Neutrophil (primary cell): ENCODE data around the gene OTUD4.
A peak's percentile ranks its signal among the peaks of the same experiment; 100 is the strongest.
"Not testable (repeated sequence)": the region's sequence is repeated elsewhere in the genome, so short reads cannot be mapped to it uniquely, and the experiment has no call there.

ENCODE experiments used
- H3K27ac ChIP-seq: fragments of 200-600 bp; sonication (generic); 2 replicates; pipeline ENCODE4 v1.5.1; 2016; ENCODE audit warnings: mild to moderate bottlenecking, moderate library complexity
- H3K27me3 ChIP-seq: fragments of 200-600 bp; sonication (generic); 2 replicates; pipeline ENCODE4 v1.6.0; 2016; ENCODE audit warnings: mild to moderate bottlenecking
- H3K36me3 ChIP-seq: fragments of 200-600 bp; sonication (generic); 2 replicates; pipeline ENCODE4 v1.5.1; 2017
- H3K4me1 ChIP-seq, 2 experiments: fragments of 200-600 bp in 1 of 2; sonication (generic) in 1 of 2; 1 replicate in 1 of 2; 2 replicates in 1 of 2; pipeline versions ENCODE4 v1.5.1 to v1.6.1; 2013 to 2016; ENCODE audit warnings: low read depth in 1 of 2, low read length in 1 of 2, mild to moderate bottlenecking in 1 of 2, moderate library complexity in 1 of 2; ENCODE audit not compliant: control insufficient read depth in 1 of 2, insufficient read depth in 1 of 2
- H3K4me3 ChIP-seq, 2 experiments: fragments of 200-600 bp in 1 of 2; sonication (generic) in 1 of 2; 1 replicate in 1 of 2; 2 replicates in 1 of 2; pipeline ENCODE4 v1.5.1; 2013 to 2016; ENCODE audit warnings: low read depth in 1 of 2, low read length in 1 of 2, mild to moderate bottlenecking in 1 of 2, moderate library complexity in 1 of 2
- H3K9me3 ChIP-seq: fragments of 200-600 bp; sonication (generic); 2 replicates; pipeline ENCODE4 v1.5.1; 2016
- TF ChIP-seq, protein P1 (sequence below): fragments of 200-600 bp; sonication (generic); IDR thresholded peaks from 2 replicates; pipeline ENCODE4 v1.5.1; 2016; ENCODE audit warnings: antibody characterized with exemption

Gene OTUD4

DNA sequence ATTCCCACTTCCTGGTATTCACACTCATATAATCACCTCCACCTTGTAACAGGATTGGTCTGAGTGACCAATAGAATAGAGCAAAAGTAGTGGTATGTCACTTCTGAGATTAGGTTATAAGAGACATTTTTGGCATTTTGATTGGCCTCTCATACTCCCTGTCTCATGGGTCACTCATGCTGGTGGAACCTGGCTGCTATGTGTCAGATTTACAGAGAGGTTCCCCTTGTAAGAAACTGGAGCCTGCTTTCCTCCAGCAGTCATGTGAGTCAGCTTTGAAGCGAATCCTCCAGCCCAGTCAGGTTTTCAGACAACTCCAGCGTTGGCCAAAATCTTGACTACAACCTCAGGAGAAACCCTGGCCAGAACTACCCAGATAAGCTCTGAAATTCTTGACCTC is 2.6 kb upstream of the OTUD4 start:
- H3K9me3 ChIP-seq = no peaks in the 10 kb centered on the region
- no peaks in the 10 kb centered on the region for H3K27me3 ChIP-seq
- no peak overlapping the region for H3K27ac ChIP-seq
- TF ChIP-seq, protein P1, sequence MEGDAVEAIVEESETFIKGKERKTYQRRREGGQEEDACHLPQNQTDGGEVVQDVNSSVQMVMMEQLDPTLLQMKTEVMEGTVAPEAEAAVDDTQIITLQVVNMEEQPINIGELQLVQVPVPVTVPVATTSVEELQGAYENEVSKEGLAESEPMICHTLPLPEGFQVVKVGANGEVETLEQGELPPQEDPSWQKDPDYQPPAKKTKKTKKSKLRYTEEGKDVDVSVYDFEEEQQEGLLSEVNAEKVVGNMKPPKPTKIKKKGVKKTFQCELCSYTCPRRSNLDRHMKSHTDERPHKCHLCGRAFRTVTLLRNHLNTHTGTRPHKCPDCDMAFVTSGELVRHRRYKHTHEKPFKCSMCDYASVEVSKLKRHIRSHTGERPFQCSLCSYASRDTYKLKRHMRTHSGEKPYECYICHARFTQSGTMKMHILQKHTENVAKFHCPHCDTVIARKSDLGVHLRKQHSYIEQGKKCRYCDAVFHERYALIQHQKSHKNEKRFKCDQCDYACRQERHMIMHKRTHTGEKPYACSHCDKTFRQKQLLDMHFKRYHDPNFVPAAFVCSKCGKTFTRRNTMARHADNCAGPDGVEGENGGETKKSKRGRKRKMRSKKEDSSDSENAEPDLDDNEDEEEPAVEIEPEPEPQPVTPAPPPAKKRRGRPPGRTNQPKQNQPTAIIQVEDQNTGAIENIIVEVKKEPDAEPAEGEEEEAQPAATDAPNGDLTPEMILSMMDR = no peak
- H3K4me1 ChIP-seq = peaks cover 19 to 21% of the 10 kb centered on the region in 2 experiments
- H3K36me3 ChIP-seq = no peaks in the 10 kb centered on the region
- H3K4me3 ChIP-seq = no peak overlapping the region

DNA sequence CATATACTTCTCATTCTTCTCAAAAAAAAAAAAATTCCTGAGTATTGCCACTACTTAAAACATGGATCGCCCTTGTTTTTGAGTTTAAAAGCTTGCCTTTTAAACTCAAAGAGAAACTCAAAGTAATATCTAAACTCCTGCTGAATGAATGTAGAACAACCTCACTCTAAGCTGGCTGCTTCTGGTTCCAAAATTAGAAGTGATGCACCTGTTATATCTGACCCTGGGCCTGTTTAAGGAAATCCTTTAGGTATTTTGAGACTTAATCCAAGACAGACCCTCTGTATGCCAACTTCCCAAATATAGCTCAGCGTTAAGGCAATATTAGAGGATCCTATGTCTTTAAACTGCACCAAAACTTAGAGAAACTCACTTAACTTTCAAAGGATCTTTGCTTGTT is 1.8 kb upstream of the OTUD4 start:
- H3K4me1 ChIP-seq = peaks cover 27 to 29% of the 10 kb centered on the region in 2 experiments
- H3K4me3 ChIP-seq = no peak overlapping the region
- TF ChIP-seq, protein P1 = no peak
- no peaks in the 10 kb centered on the region for H3K27me3 ChIP-seq
- no peaks in the 10 kb centered on the region for H3K36me3 ChIP-seq
- no peak overlapping the region for H3K27ac ChIP-seq
- no peaks in the 10 kb centered on the region for H3K9me3 ChIP-seq

DNA sequence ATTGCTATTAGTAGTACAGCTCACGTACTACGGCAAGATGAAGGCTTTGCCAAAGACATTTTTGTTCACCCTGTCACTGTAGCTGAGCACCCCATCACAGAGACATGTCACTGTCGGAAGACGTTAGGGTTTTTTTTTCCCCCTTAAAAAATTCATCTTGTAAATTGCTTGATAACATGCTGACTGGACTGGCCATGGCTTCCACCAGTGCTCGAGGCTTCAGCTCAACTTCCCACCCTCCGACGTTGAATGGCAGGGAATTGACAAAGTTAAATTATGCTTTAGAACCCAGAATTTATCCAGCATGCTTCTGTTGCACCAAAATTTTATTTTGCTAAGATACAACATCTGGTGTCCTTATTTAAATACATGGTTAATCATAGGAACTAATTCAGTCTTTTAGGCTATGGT is 707 bp upstream of the OTUD4 start:
- Histone ChIP-seq H3K4me3 (peak overlapping the region; percentile 88 to 99), H3K9me3 (no peaks in the 10 kb centered on the region), H3K4me1 (peaks cover 31 to 35% of the 10 kb centered on the region in 2 experiments), H3K27me3 (no peaks in the 10 kb centered on the region), H3K27ac (peak overlapping the region; percentile 90), H3K36me3 (no peaks in the 10 kb centered on the region)
- TF ChIP-seq, protein P1 = no peak

DNA sequence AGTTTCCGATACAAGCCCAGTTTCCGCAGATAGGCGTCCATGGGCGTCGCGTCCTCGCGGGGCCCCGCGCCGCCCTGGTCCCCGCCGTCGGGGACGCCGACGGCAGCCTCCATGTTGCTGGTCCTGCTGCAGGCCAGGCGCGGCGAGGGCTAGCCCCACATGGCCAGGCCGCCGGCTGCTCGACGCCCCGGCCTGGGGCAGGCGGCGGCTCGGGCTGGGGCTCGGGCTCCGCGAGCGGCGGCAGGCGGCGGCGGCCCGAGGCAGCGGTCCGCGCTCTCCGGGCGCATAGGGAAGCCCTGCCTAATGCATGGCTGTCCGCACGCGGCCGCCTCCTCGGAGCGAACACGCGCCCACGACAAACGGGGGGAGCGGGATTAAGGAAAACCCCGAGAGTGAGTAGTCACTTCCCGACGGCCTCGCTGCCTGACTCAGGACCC is 510 bp downstream of the OTUD4 start:
- not testable (repeated sequence) for H3K27me3 ChIP-seq, H3K36me3 ChIP-seq, H3K9me3 ChIP-seq
- Histone ChIP-seq H3K27ac (peak overlapping the region; percentile 90), H3K4me1 (peaks cover 31 to 35% of the 10 kb centered on the region in 2 experiments), H3K4me3 (peak overlapping the region; percentile 88 to 99)

DNA sequence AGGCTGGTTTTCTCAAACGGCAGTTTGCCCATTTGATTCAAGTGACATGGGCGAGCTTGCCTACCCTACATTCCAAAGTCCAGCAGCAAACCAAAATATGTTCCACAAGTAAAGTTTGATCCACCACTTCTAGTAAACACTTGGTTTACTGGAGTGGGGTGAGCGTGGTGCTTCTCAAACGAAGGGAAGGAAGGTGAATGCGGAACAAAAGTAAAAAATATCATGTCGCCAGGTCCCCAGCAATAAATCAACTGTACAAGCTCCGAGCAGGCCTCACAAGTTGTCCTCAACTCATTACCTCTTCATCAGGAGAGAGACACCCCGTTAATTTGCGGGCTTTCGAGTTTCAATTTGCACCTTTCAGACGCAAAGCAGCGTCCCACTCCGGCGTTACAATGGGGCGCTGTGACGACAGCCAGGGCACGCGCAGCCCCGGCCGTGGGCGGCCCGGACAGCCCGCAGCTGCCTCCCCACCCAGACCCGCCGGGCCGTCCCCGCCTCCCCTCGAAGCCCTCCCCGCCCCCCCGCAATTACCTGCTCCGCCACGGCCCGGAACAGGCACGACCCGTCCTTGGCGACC is 1.0 kb downstream of the OTUD4 start:
- peaks cover 31 to 35% of the 10 kb centered on the region in 2 experiments for H3K4me1 ChIP-seq
- peak overlapping the region; percentile 88 to 99 for H3K4me3 ChIP-seq
- TF ChIP-seq, protein P1 = no peak
- H3K9me3 ChIP-seq = no peaks in the 10 kb centered on the region
- peak overlapping the region; percentile 90 for H3K27ac ChIP-seq
- no peaks in the 10 kb centered on the region for H3K27me3 ChIP-seq
- H3K36me3 ChIP-seq = no peaks in the 10 kb centered on the region

DNA sequence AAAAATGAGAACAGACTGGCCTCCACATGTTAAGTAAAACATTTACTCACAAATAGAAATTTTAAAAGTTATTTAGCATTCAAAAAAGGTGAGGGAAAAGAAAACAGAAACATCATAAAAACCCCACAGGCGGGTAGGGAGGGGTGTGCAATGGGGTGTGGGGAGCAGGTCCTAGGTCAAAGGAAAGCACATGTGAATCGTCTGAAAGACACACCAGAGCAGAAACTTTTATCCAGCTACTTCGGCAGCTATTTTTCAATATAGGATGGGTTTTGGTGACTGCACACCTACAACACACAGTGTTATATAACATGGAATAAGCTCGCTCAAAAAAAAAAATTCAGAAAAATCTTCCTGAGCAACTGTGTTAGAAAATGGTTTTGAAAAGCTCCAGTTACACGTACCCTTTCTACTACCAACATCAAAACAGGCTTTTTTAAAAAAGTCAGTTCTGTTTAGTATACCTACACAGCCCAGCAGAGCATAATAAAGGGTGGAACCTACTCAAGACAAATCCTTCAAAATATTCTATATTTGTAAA is 1.6 kb downstream of the OTUD4 start:
- Histone ChIP-seq H3K4me1 (peaks cover 31 to 35% of the 10 kb centered on the region in 2 experiments), H3K4me3 (peak overlapping the region; percentile 88 to 99), H3K9me3 (no peaks in the 10 kb centered on the region), H3K27ac (peak overlapping the region; percentile 90), H3K36me3 (no peaks in the 10 kb centered on the region), H3K27me3 (no peaks in the 10 kb centered on the region)
- TF ChIP-seq, protein P1 = no peak
